Left cardiac atrium (tissue), 4 donors: ENCODE results near the gene RHBDL3. TPM values are rescaled to one million over a fixed set of nuclear protein-coding genes. Genes with fewer than 3 reads are reported as not detected.
"Not testable (repeated sequence)": the region's sequence is repeated elsewhere in the genome, so short reads cannot be mapped to it uniquely, and the experiment has no call there.

Source experiments
- ATAC-seq, 2 donors: fragments of 200-7000 bp; cut with Tn5 transposase; one replicate each; pipeline ENCODE4 v1.9.1; 2020; ENCODE audit warnings: mild to moderate bottlenecking in 2 of 2, moderate library complexity in 2 of 2
- DNase-seq: peaks from one replicate; pipeline ENCODE4 v3.0.0-alpha.2; 2020
- intact Hi-C, 2 donors: fragments of 100-400 bp; cut with DNase I; formaldehyde crosslinking; loops; one replicate each; pipeline versions ENCODE4 v1.14.1 to v1.15.1; 2022 to 2023
- long read RNA-seq: library from polyadenylated mRNA; unstranded; transcript quantifications from one replicate; pipeline ENCODE4 v2.0.0, GENCODE V29; 2021
- total RNA-seq, 2 donors: library from RNA; stranded (reverse); fragmentation: NEBNext Ultra II Directional; extraction: Animal tissue kit (Norgen Biotek cat#: 25700); gene quantifications; one replicate each; pipeline ENCODE4 v1.2.1, GENCODE V29; 2021
- donor health status: DM: no; HTN: yes; CAD: no.
- donor health status: DM: no; HTN: yes; CAD: no; lungs with severe emphysema.
- donor health status: DM: yes; HTN: yes; CAD: no.
- donor health status: Dilated cardiomyopathy.

Gene RHBDL3
- 10 to 100 TPM; 15.0 to 23.2 TPM for total RNA-seq
- long read RNA-seq, partial matches to known transcripts: 2 of 6 reads
- long read RNA-seq, other reads (novel, unspliced or antisense): 4 of 6 reads

GRCh38 chr17:32265192-32265923 is at the start of gene RHBDL3:
RHBDL3 (plus strand) TSS chr17:32265832; CDS start chr17:32266190, 358 bp downstream.
- ATAC-seq (peak; percentile 51 to 54), DNase-seq (peak; percentile 45)
- intact Hi-C loops: no loop called here

GRCh38 chr17:32222621-32223020 is 43.0 kb upstream of the RHBDL3 start:
- ATAC-seq: peak in 1 of 2 donors; percentile 48

GRCh38 chr17:32223703-32224102 is 41.9 kb upstream of the RHBDL3 start:
- intact Hi-C loops: no loop called here

More at GRCh38 chr17:32222621-32223020, 43.0 kb upstream of the RHBDL3 start:
- DNase-seq: no peak
- intact Hi-C loops: no loop called here

GRCh38 chr17:32226886-32227285 is 38.7 kb upstream of the RHBDL3 start:
- intact Hi-C loops: no loop called here
- no peak for ATAC-seq
- DNase-seq: no peak

More at GRCh38 chr17:32223703-32224102, 41.9 kb upstream of the RHBDL3 start:
- DNase-seq (no peak), ATAC-seq (no peak)

GRCh38 chr17:32227910-32228309 is 37.7 kb upstream of the RHBDL3 start:
- DNase-seq (no peak), ATAC-seq (no peak)
- intact Hi-C loops: no loop called here

GRCh38 chr17:32235588-32235987 is 30.0 kb upstream of the RHBDL3 start:
- ATAC-seq (no peak), DNase-seq (no peak)
- intact Hi-C loops: no loop called here

GRCh38 chr17:32239456-32239855 is 26.2 kb upstream of the RHBDL3 start:
- DNase-seq: no peak

GRCh38 chr17:32240750-32241149 is 24.9 kb upstream of the RHBDL3 start:
- DNase-seq: peak; percentile 47
- ATAC-seq: peak; percentile 87 to 90
- intact Hi-C loops: no loop called here

More at GRCh38 chr17:32239456-32239855, 26.2 kb upstream of the RHBDL3 start:
- peak in 1 of 2 donors; percentile 54 for ATAC-seq
- intact Hi-C loops: no loop called here

- no peak for ATAC-seq
- intact Hi-C loops: no loop called here
- no peak for DNase-seq
Observed at GRCh38 chr17:32241640-32242039, 24.0 kb upstream of the RHBDL3 start.

GRCh38 chr17:32249475-32249874 is 16.2 kb upstream of the RHBDL3 start:
- ATAC-seq (no peak), DNase-seq (no peak)
- intact Hi-C loops: no loop called here

- intact Hi-C loops: loop anchor here (1.0 to 2.0 kb wide), 2 partner anchors 66 kb away; no protein-coding TSS in a partner anchor
- ATAC-seq (peak; percentile 94 to 96), DNase-seq (peak; percentile 80)
Observed at GRCh38 chr17:32253117-32253611, 12.5 kb upstream of the RHBDL3 start.

GRCh38 chr17:32256012-32256700 is 9.5 kb upstream of the RHBDL3 start:
- DNase-seq (no peak), ATAC-seq (no peak)
- intact Hi-C loops: no loop called here

- ATAC-seq (no peak), DNase-seq (no peak)
- intact Hi-C loops: no loop called here
Observed at GRCh38 chr17:32256701-32257019, 9.0 kb upstream of the RHBDL3 start.

GRCh38 chr17:32258383-32259140 is 7.1 kb upstream of the RHBDL3 start:
- intact Hi-C loops: no loop called here
- ATAC-seq (no peak), DNase-seq (no peak)

GRCh38 chr17:32259586-32259985 is 6.0 kb upstream of the RHBDL3 start:
- ATAC-seq (peak in 1 of 2 donors; percentile 29), DNase-seq (no peak)
- intact Hi-C loops: no loop called here

- no peak for DNase-seq
- intact Hi-C loops: no loop called here
- ATAC-seq: no peak
Observed at GRCh38 chr17:32261417-32261736, 4.3 kb upstream of the RHBDL3 start.

- intact Hi-C loops: no loop called here
- DNase-seq (no peak), ATAC-seq (peak; percentile 29 to 55)
Observed at GRCh38 chr17:32261936-32262510, 3.6 kb upstream of the RHBDL3 start.

- ATAC-seq, intact Hi-C loops: not testable (repeated sequence)
Observed at GRCh38 chr17:32263515-32263914, 2.1 kb upstream of the RHBDL3 start.

GRCh38 chr17:32264140-32264799 is 1.4 kb upstream of the RHBDL3 start:
- intact Hi-C loops: no loop called here
- ATAC-seq (no peak), DNase-seq (no peak)

More at GRCh38 chr17:32263515-32263914, 2.1 kb upstream of the RHBDL3 start:
- DNase-seq: not testable (repeated sequence)
